Esophagus squamous epithelium (tissue), 5 donors: ENCODE measurements around the gene DYNLT4. TPM values are rescaled to one million over a fixed set of nuclear protein-coding genes. Genes with fewer than 3 reads are reported as not detected.

Source experiments
- DNase-seq: peaks from one replicate; lab custom pipeline; 2025; lab: John Stamatoyannopoulos, UW
- H3K27ac ChIP-seq, 4 donors: fragments of 200-600 bp; sonication (generic); one replicate each; pipeline ENCODE4 v1.5.1; 2016 to 2019; ENCODE audit warnings: mild to moderate bottlenecking in 1 of 4
- H3K27me3 ChIP-seq, 4 donors: fragments of 200-600 bp; sonication (generic); 1 replicate in 3 of 4; 2 replicates in 1 of 4; pipeline versions ENCODE4 v1.5.1 to v1.6.0; 2017 to 2021; ENCODE audit warnings: antibody characterized with exemption in 1 of 4
- H3K36me3 ChIP-seq, 3 donors: fragments of 200-600 bp; sonication (generic); one replicate each; pipeline ENCODE4 v1.5.1; 2016 to 2019
- H3K4me1 ChIP-seq, 3 donors: fragments of 200-600 bp; sonication (generic); one replicate each; pipeline ENCODE4 v1.5.1; 2017 to 2019
- H3K4me3 ChIP-seq, 4 donors: fragments of 200-600 bp; sonication (generic); 1 replicate in 3 of 4; 2 replicates in 1 of 4; pipeline ENCODE4 v1.5.1; 2016 to 2019; ENCODE audit warnings: mild to moderate bottlenecking in 2 of 4, moderate library complexity in 1 of 4
- H3K9me3 ChIP-seq, 3 donors: fragments of 200-600 bp; sonication (generic); one replicate each; pipeline ENCODE4 v1.5.1; 2016 to 2019
- CTCF ChIP-seq, 6 experiments: fragments of 450-650 bp in 4 of 6; fragments of 200-600 bp in 2 of 6; sonication (generic) in 2 of 6; IDR thresholded peaks; one replicate each; pipeline ENCODE4 v1.5.1; 2016 to 2019; ENCODE audit warnings: antibody characterized with exemption in 6 of 6, mild to moderate bottlenecking in 4 of 6, moderate library complexity in 4 of 6
- POLR2A ChIP-seq, 4 donors: fragments of 450-650 bp; IDR thresholded peaks; one replicate each; pipeline ENCODE4 v1.6.1; 2017; ENCODE audit warnings: antibody characterized with exemption in 4 of 4, mild to moderate bottlenecking in 4 of 4, moderate library complexity in 3 of 4
- WGBS, 2 donors: methylation state at CpG; one replicate each; pipeline ENCODE4 v1.1.5; 2018; 5-methylcytosine and 5-hydroxymethylcytosine counted together
- intact Hi-C: fragments of 100-400 bp; cut with DNase I; formaldehyde crosslinking; loops from one replicate; pipeline ENCODE4 v1.15.0; 2022
- total RNA-seq, 4 donors: library from RNA; depleted of rRNA; stranded (reverse); fragments of >200 nt; gene quantifications; one replicate each; pipeline ENCODE4 v1.1.0, GENCODE V29; 2016
- donor health status: DM: yes; HTN: yes; CAD: no.

Gene DYNLT4
- total RNA-seq, 4 donors from 2014 or later: not detected

- intact Hi-C loops: loop anchor here (10.0 kb wide), 1 partner anchor 165 kb away; the partner anchor contains the start of genes HECTD3 and UROD
- Histone ChIP-seq H3K4me3 (no peak overlapping the region), H3K36me3 (peaks cover 0 to 18% (median 0%) of the 10 kb centered on the region in 3 donors), H3K27me3 (no peaks in the 10 kb centered on the region), H3K27ac (no peak overlapping the region), H3K4me1 (peaks cover 0 to 6% (median 0%) of the 10 kb centered on the region in 3 donors), H3K9me3 (no peaks in the 10 kb centered on the region)
- DNase-seq: no peak
- WGBS, 2 donors: 34 to 82% methylated on average over 2 of the region's 2 CpGs
- TF ChIP-seq POLR2A (IDR thresholded peaks at IDR 0.05): no peak
- no peak for TF ChIP-seq CTCF (IDR thresholded peaks at IDR 0.05)
Measured at GRCh38 chr1:44849575-44850132, 42.5 kb upstream of the DYNLT4 start.

DNA sequence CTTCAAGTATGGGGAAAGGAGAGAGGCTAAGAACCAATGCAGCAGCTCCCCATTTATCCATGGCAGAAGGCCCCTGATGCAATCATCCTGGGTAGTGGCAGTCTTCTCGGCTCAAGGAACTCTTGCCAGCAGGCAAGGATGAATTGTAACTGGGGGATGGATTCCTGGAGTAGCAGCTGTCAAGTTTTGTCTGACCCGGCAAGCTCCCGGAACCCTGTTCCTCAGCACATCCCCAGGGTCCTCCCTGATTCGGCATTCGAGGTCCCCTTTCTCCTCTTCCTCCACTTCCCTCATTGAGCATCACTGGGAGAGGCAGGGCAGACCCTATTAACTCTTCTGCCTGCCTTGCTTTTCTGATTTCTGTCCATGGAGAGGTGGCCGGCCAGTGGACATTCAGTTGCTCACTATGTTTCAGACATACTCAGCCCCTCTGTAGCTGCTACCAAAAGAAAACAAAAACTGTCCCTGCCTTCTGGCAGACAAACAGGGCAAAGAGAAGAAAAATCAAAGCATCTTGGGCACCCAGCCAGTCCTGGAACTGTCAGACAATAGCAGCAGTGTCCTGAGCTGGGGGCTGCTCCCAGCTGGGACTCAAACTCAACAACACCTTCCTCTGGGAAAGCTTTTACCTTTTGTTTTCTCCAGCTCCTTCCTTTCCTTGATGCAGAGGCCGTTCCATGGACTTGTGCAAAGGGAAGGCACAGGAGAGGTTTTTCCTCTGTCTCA, 41.5 kb upstream of the DYNLT4 start:
- TF ChIP-seq POLR2A (IDR thresholded peaks at IDR 0.05): no peak
- no peak for TF ChIP-seq CTCF (IDR thresholded peaks at IDR 0.05)
- Histone ChIP-seq H3K36me3 (peaks cover 0 to 15% (median 0%) of the 10 kb centered on the region in 3 donors), H3K27me3 (no peaks in the 10 kb centered on the region), H3K27ac (no peak overlapping the region), H3K4me3 (no peak overlapping the region), H3K4me1 (peaks cover 0 to 8% (median 0%) of the 10 kb centered on the region in 3 donors), H3K9me3 (no peaks in the 10 kb centered on the region)
- WGBS, 2 donors: 64 to 80% methylated on average over 7 of the region's 7 CpGs
- DNase-seq: no peak
- intact Hi-C loops: loop anchor here (10.0 kb wide), 1 partner anchor 166 kb away; the partner anchor contains the start of genes HECTD3 and UROD

- no peak for DNase-seq
- peaks cover 0 to 15% (median 0%) of the 10 kb centered on the region in 3 donors for H3K36me3 ChIP-seq
- H3K27ac ChIP-seq: no peak overlapping the region
- H3K27me3 ChIP-seq: peaks cover 0 to 2% (median 0%) of the 10 kb centered on the region in 4 donors
- H3K4me3 ChIP-seq: no peak overlapping the region
- H3K4me1 ChIP-seq: peaks cover 0 to 15% (median 4%) of the 10 kb centered on the region in 3 donors
- H3K9me3 ChIP-seq: no peaks in the 10 kb centered on the region
- WGBS, 2 donors: 78 to 90% methylated on average over 1 of the region's 1 CpG
- no peak for TF ChIP-seq POLR2A (IDR thresholded peaks at IDR 0.05)
- no peak for TF ChIP-seq CTCF (IDR thresholded peaks at IDR 0.05)
- intact Hi-C loops: loop anchor here (10.0 kb wide), 1 partner anchor 167 kb away; the partner anchor contains the start of genes HECTD3 and UROD
Measured at GRCh38 chr1:44847845-44848244, 40.7 kb upstream of the DYNLT4 start.

DNA sequence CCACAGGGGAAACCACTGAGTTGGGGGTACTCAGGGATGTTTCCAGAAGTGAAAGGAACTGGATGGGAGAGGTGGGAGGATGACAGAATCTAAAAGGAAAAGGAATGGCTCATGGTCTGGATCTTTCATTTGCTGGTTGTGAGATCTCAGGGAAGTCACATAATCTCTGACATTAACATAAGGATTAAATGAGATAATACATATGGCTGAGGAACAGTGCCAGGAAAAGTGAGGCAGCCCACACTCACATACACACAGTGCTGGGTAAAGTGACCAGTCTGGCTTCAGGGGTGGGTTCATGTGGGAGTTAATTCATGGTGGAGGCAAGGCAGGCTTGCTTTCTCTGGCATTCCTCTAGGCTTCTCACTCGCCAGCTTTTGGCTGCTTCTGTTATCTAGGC, 39.8 kb upstream of the DYNLT4 start:
- no peak for DNase-seq
- 83% methylated on average over 1 of the region's 1 CpG; no CpG with 5 or more reads in 1 of the 2 donors for WGBS, 2 donors

More for the DNA sequence above, 39.8 kb upstream of the DYNLT4 start:
- intact Hi-C loops: loop anchor here (10.0 kb wide), 1 partner anchor 168 kb away; the partner anchor contains the start of genes HECTD3 and UROD
- Histone ChIP-seq H3K27me3 (peaks cover 0 to 4% (median 0%) of the 10 kb centered on the region in 4 donors), H3K36me3 (peaks cover 0 to 8% (median 0%) of the 10 kb centered on the region in 3 donors), H3K27ac (no peak overlapping the region), H3K4me1 (peaks cover 0 to 21% (median 7%) of the 10 kb centered on the region in 3 donors), H3K4me3 (no peak overlapping the region), H3K9me3 (no peaks in the 10 kb centered on the region)
- TF ChIP-seq POLR2A (IDR thresholded peaks at IDR 0.05) (no peak), CTCF (IDR thresholded peaks at IDR 0.05) (no peak)
